MM.1S (cell line): ENCODE data around the gene TMEM9B.
A peak's percentile ranks its signal among the peaks of the same experiment; 100 is the strongest.

ENCODE experiments used
- DNase-seq: peaks from one replicate; pipeline ENCODE4 v3.0.0-alpha.2; 2015
- H2AFZ ChIP-seq: fragments of 300-600 bp; sonication (generic); 2 replicates; pipeline ENCODE4 v1.6.0; 2016; ENCODE audit warnings: antibody characterized with exemption, low read length
- H3F3A ChIP-seq: fragments of 300-600 bp; sonication (generic); 2 replicates; pipeline ENCODE4 v1.6.1; 2016; ENCODE audit warnings: mild to moderate bottlenecking, antibody characterized with exemption, low read length, moderate library complexity, mixed read lengths; ENCODE audit not compliant: insufficient read depth
- H3K27ac ChIP-seq: fragments of 300-600 bp; sonication (generic); 2 replicates; pipeline ENCODE4 v1.5.1; 2016; ENCODE audit warnings: mild to moderate bottlenecking, low read length
- H3K27me3 ChIP-seq: fragments of 300-600 bp; sonication (generic); replicated peaks from 2 replicates; pipeline ENCODE4 v1.6.0; 2016; ENCODE audit warnings: low read length; ENCODE audit not compliant: insufficient read depth
- H3K36me3 ChIP-seq: fragments of 300-600 bp; sonication (generic); replicated peaks from 2 replicates; pipeline ENCODE4 v1.6.1; 2016; ENCODE audit warnings: mild to moderate bottlenecking, low read length, mixed read lengths; ENCODE audit not compliant: insufficient read depth
- H3K4me1 ChIP-seq: fragments of 300-600 bp; sonication (generic); 2 replicates; pipeline ENCODE4 v1.6.1; 2016; ENCODE audit warnings: low read length, mixed read lengths
- H3K4me2 ChIP-seq: fragments of 300-600 bp; sonication (generic); 2 replicates; pipeline ENCODE4 v1.6.0; 2016; ENCODE audit warnings: low read depth, low read length
- H3K4me3 ChIP-seq: fragments of 300-600 bp; sonication (generic); 2 replicates; pipeline ENCODE4 v1.5.1; 2016; ENCODE audit warnings: low read length, mixed read lengths
- H3K79me2 ChIP-seq: fragments of 300-600 bp; sonication (generic); 2 replicates; pipeline ENCODE4 v1.6.1; 2016; ENCODE audit warnings: mixed run types, low read length, mixed read lengths
- H3K9ac ChIP-seq: fragments of 300-600 bp; sonication (generic); 2 replicates; pipeline ENCODE4 v1.6.1; 2016; ENCODE audit warnings: low read length, mixed read lengths
- H3K9me2 ChIP-seq: fragments of 300-600 bp; sonication (generic); replicated peaks from 2 replicates; pipeline ENCODE4 v1.6.1; 2016; ENCODE audit warnings: mild to moderate bottlenecking, low read length, mixed read lengths; ENCODE audit not compliant: insufficient read depth
- H3K9me3 ChIP-seq: fragments of 300-600 bp; sonication (generic); replicated peaks from 2 replicates; pipeline ENCODE4 v1.6.1; 2016; ENCODE audit warnings: mild to moderate bottlenecking, low read length, mixed read lengths; ENCODE audit not compliant: insufficient read depth
- H4K20me1 ChIP-seq: fragments of 300-600 bp; sonication (generic); 2 replicates; pipeline ENCODE4 v1.6.1; 2016; ENCODE audit warnings: mild to moderate bottlenecking, low read length, moderate library complexity, mixed read lengths; ENCODE audit not compliant: insufficient read depth
- CTCF ChIP-seq: fragments of 300-600 bp; sonication (generic); IDR thresholded peaks from 2 replicates; pipeline ENCODE4 v1.5.1; 2016; ENCODE audit warnings: antibody characterized with exemption, low read length, mixed read lengths
- EZH2 ChIP-seq: fragments of 300-600 bp; sonication (generic); optimal IDR thresholded peaks from 2 replicates; pipeline ENCODE3; 2017; ENCODE audit warnings: low read depth, mild to moderate bottlenecking, antibody characterized with exemption, low read length, mixed read lengths
- EZH2phosphoT487 ChIP-seq: fragments of 300-600 bp; sonication (generic); IDR thresholded peaks from 2 replicates; pipeline ENCODE4 v1.6.1; 2018; ENCODE audit warnings: antibody characterized with exemption, low read length

The TMEM9B gene

DNA sequence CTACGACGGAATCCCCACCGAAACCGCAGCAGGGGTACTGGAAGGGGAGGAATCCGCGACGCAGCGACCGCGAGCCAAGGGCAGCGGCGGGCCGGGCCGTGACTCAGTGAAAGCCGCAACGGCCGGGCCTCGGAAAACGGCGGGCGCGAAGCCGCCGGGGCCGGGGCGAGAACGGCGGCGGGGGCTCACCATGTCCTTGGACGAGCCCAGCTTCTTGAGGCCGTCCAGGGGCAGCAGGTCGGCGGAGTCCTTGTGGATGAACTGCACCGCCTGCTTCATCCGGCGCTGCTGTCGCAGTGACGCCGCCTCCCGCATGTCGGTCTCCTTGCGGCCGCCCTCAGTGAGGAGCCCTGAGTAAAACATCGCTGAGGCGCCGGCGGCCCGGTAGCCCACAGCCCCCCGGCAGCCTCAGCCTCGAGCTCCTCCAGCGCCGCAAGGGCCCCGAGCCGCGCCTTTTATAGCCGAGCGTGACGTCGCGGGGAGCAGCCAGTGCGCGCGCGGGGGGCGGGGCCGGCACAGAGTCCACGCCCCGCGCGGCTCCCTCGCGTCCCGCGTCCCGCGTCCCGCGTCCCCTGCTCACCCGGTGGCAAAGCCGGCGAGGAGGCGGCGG is 39.4 kb upstream of the TMEM9B start, which contains the start of gene NRIP3:
Gene NRIP3 (minus strand): TSS at position 429 of the 610 bp plus-strand sequence. CDS start 66 bp downstream, at position 363.
- Histone ChIP-seq H3K4me1 (no peaks in the 10 kb centered on the region), H3F3A (no peaks in the 10 kb centered on the region), H3K79me2 (no peaks in the 10 kb centered on the region), H3K27ac (no peak within 1 kb of the TSS), H3K4me2 (peak within 1 kb of the TSS; percentile 73), H3K27me3 (peaks cover 9% of the 10 kb centered on the region; the same call in 1 of the 2 replicates), H4K20me1 (no peaks in the 10 kb centered on the region), H3K9me2 (no peaks in the 10 kb centered on the region), H3K9ac (no peak within 1 kb of the TSS), H3K9me3 (no peaks in the 10 kb centered on the region), H3K4me3 (peak within 1 kb of the TSS; percentile 36), H2AFZ (peak within 1 kb of the TSS; percentile 34; the same call in 1 of the 2 replicates), H3K36me3 (no peaks in the 10 kb centered on the region)
- TF ChIP-seq CTCF (no peak), EZH2 (no peak), EZH2phosphoT487 (no peak)
- no peak for DNase-seq

- peak overlapping the region; percentile 36 for H3K4me3 ChIP-seq
- DNase-seq = no peak
Measured at GRCh38 chr11:9002920-9003572, 38.8 kb upstream of the TMEM9B start.

GRCh38 chr11:9001736-9002135 is 37.5 kb upstream of the TMEM9B start:
- Histone ChIP-seq H3K9me2 (no peaks in the 10 kb centered on the region), H2AFZ (no peak overlapping the region), H3F3A (no peaks in the 10 kb centered on the region), H3K9ac (no peak overlapping the region), H3K4me2 (no peak overlapping the region), H3K4me3 (no peak overlapping the region), H3K27me3 (peaks cover 9% of the 10 kb centered on the region; the same call in 1 of the 2 replicates), H3K9me3 (no peaks in the 10 kb centered on the region), H3K36me3 (no peaks in the 10 kb centered on the region), H3K4me1 (no peaks in the 10 kb centered on the region), H3K27ac (no peak overlapping the region), H3K79me2 (no peaks in the 10 kb centered on the region), H4K20me1 (no peaks in the 10 kb centered on the region)
- DNase-seq = no peak
- no peak for TF ChIP-seq CTCF
- no peak for TF ChIP-seq EZH2phosphoT487
- TF ChIP-seq EZH2 = no peak

More at GRCh38 chr11:9002920-9003572, 38.8 kb upstream of the TMEM9B start:
- Histone ChIP-seq H3K36me3 (no peaks in the 10 kb centered on the region), H2AFZ (0 out of 2 replicates have a peak overlapping the region, but pooled peaks have one; percentile 22), H3K9me3 (no peaks in the 10 kb centered on the region), H3K27me3 (peaks cover 9% of the 10 kb centered on the region; the same call in 1 of the 2 replicates), H4K20me1 (no peaks in the 10 kb centered on the region), H3F3A (no peaks in the 10 kb centered on the region), H3K79me2 (no peaks in the 10 kb centered on the region), H3K4me2 (peak overlapping the region; percentile 73; the same call in 1 of the 2 replicates), H3K9me2 (no peaks in the 10 kb centered on the region), H3K4me1 (no peaks in the 10 kb centered on the region), H3K9ac (no peak overlapping the region), H3K27ac (no peak overlapping the region)
- no peak for TF ChIP-seq CTCF
- TF ChIP-seq EZH2 = no peak
- no peak for TF ChIP-seq EZH2phosphoT487
